Pons (tissue), 1 donor: Measurements from ENCODE around the gene MAP2K7.
"Not testable (repeated sequence)": the region's sequence is repeated elsewhere in the genome, so short reads cannot be mapped to it uniquely, and the experiment has no call there.

Experiments
- DNase-seq: peaks from one replicate; pipeline ENCODE4 v3.0.0-alpha.2; 2016; ENCODE audit warnings: low spot score

The MAP2K7 gene

GRCh38 chr19:7919610-7920518, 16.2 kb downstream of the MAP2K7 start, which contains the start of gene SNAPC2:
Gene SNAPC2, plus strand, starts transcription at chr19:7920338. Its CDS starts 29 bp downstream, at chr19:7920367.
- peak; percentile 79 for DNase-seq

- DNase-seq, result peak; percentile 96
Measured at GRCh38 chr19:7920519-7921301, 17.0 kb downstream of the MAP2K7 start.

GRCh38 chr19:7921302-7921966, 17.8 kb downstream of the MAP2K7 start:
- no peak for DNase-seq

GRCh38 chr19:7921967-7922835, 18.5 kb downstream of the MAP2K7 start:
- DNase-seq, result no peak

- no peak for DNase-seq
Measured at GRCh38 chr19:7922836-7923195, 19.1 kb downstream of the MAP2K7 start.

GRCh38 chr19:7923295-7924191, 19.9 kb downstream of the MAP2K7 start:
- no peak for DNase-seq

- no peak for DNase-seq
Measured at GRCh38 chr19:7924241-7924640, 20.6 kb downstream of the MAP2K7 start.

- no peak for DNase-seq
Measured at GRCh38 chr19:7924651-7925170, 21.0 kb downstream of the MAP2K7 start.

GRCh38 chr19:7925171-7925851, 21.6 kb downstream of the MAP2K7 start:
- DNase-seq, result no peak

GRCh38 chr19:7926021-7926726, 22.5 kb downstream of the MAP2K7 start, which contains the start of gene CTXN1:
Gene CTXN1, minus strand, starts transcription at chr19:7926135. Its CDS starts 597 bp downstream, at chr19:7925538.
- DNase-seq, result no peak

- no peak for DNase-seq
Measured at GRCh38 chr19:7926727-7927604, 23.3 kb downstream of the MAP2K7 start.

GRCh38 chr19:7927605-7928333, 24.1 kb downstream of the MAP2K7 start:
- no peak for DNase-seq

GRCh38 chr19:7928334-7928706, 24.6 kb downstream of the MAP2K7 start:
- DNase-seq, result no peak

GRCh38 chr19:7928741-7929701, 25.3 kb downstream of the MAP2K7 start:
- DNase-seq, result no peak

GRCh38 chr19:7930030-7930429, 26.4 kb downstream of the MAP2K7 start:
- DNase-seq, result not testable (repeated sequence)

- no peak for DNase-seq
Measured at GRCh38 chr19:7930765-7931164, 27.1 kb downstream of the MAP2K7 start.
